IMR-90 (cell line): ENCODE results near the gene CRYBA1. TPM values are rescaled to one million over a fixed set of nuclear protein-coding genes. Genes with fewer than 3 reads are reported as not detected.

ENCODE experiments used
- ATAC-seq: fragments of 200-7000 bp; cut with Tn5 transposase; 2 replicates; pipeline ENCODE4 v1.9.1; 2020; ENCODE audit warnings: low read depth, mild to moderate bottlenecking, moderate library complexity
- BruUV-seq: library from RNA; stranded (reverse); fragments of 400-500 nt; replicated peaks from 2 replicates; lab custom pipeline; 2021; lab: Mats Ljungman, UMichigan
- CTCF ChIA-PET: fragments of 300-600 bp; formaldehyde crosslinking; extraction: SDS; loops from one replicate; lab custom pipeline; 2021; ENCODE audit warnings: antibody characterized with exemption; lab: Yijun Ruan, JAX
- POLR2A ChIA-PET: fragments of 300-600 bp; sonication (Branson Sonifier 250); formaldehyde crosslinking; loops from one replicate; lab custom pipeline; 2022; ENCODE audit warnings: antibody characterized with exemption; ENCODE audit not compliant: unreplicated experiment; lab: Charles Lee
- DNase-seq: peaks from one replicate; pipeline ENCODE4 v3.0.0; 2013
- H2AFZ ChIP-seq: replicated peaks from 2 replicates; pipeline ENCODE3; 2013; ENCODE audit warnings: low read length, mild to moderate bottlenecking; ENCODE audit not compliant: poor library complexity
- H2AK5ac ChIP-seq: 2 replicates; pipeline ENCODE4 v1.6.1; 2013; ENCODE audit warnings: low read depth, low read length, inconsistent platforms
- H2AK9ac ChIP-seq: replicated peaks from 2 replicates; pipeline ENCODE3; 2013; ENCODE audit warnings: mild to moderate bottlenecking, low read depth, low read length, moderate library complexity; ENCODE audit not compliant: poor library complexity
- H2BK120ac ChIP-seq: 2 replicates; pipeline ENCODE4 v1.6.1; 2013; ENCODE audit warnings: low read depth, low read length, inconsistent platforms
- H2BK15ac ChIP-seq: 3 replicates; pipeline ENCODE4 v1.6.1; 2013; ENCODE audit warnings: low read depth, low read length, inconsistent platforms
- H2BK20ac ChIP-seq: 2 replicates; pipeline ENCODE4 v1.6.1; 2013; ENCODE audit warnings: low read depth, mild to moderate bottlenecking, inconsistent platforms, low read length, moderate library complexity
- H2BK5ac ChIP-seq: 2 replicates; pipeline ENCODE4 v1.6.1; 2013; ENCODE audit warnings: mild to moderate bottlenecking, low read depth, low read length, inconsistent platforms; ENCODE audit not compliant: poor library complexity, severe bottlenecking
- H3K14ac ChIP-seq: replicated peaks from 2 replicates; pipeline ENCODE4 v1.6.1; 2013; ENCODE audit warnings: low read depth, low read length, inconsistent platforms
- H3K18ac ChIP-seq: 2 replicates; pipeline ENCODE4 v1.6.1; 2013; ENCODE audit warnings: low read depth, low read length, control low read depth
- H3K23ac ChIP-seq: 2 replicates; pipeline ENCODE4 v1.6.1; 2013; ENCODE audit warnings: low read depth, low read length, inconsistent platforms
- H3K27ac ChIP-seq: 2 replicates; pipeline ENCODE4 v1.5.1; 2013; ENCODE audit warnings: mild to moderate bottlenecking, control low read depth, low read length; ENCODE audit not compliant: insufficient read depth
- H3K27me3 ChIP-seq: 2 replicates; pipeline ENCODE4 v1.6.1; 2013; ENCODE audit warnings: low read length; ENCODE audit not compliant: control insufficient read depth, insufficient read depth
- H3K36me3 ChIP-seq: 2 replicates; pipeline ENCODE4 v1.6.1; 2013; ENCODE audit warnings: low read length, mixed read lengths; ENCODE audit not compliant: control insufficient read depth, insufficient read depth
- H3K4ac ChIP-seq: 2 replicates; pipeline ENCODE4 v1.6.1; 2013; ENCODE audit warnings: low read depth, low read length, inconsistent platforms
- H3K4me1 ChIP-seq: 2 replicates; pipeline ENCODE4 v1.6.1; 2013; ENCODE audit warnings: low read length, mixed read lengths; ENCODE audit not compliant: control insufficient read depth, insufficient read depth
- H3K4me2 ChIP-seq: 2 replicates; pipeline ENCODE4 v1.6.1; 2013; ENCODE audit warnings: low read depth, mild to moderate bottlenecking, control low read depth, low read length, moderate library complexity
- H3K4me3 ChIP-seq: 2 replicates; pipeline ENCODE4 v1.5.1; 2013; ENCODE audit warnings: low read depth, mild to moderate bottlenecking, control low read depth, low read length, moderate library complexity; ENCODE audit not compliant: insufficient read depth
- H3K56ac ChIP-seq: 2 replicates; pipeline ENCODE4 v1.6.1; 2013; ENCODE audit warnings: low read length, inconsistent platforms; ENCODE audit not compliant: insufficient read depth; ENCODE audit errors: extremely low read depth
- H3K79me1 ChIP-seq, 2 experiments: 2 replicates each; pipeline ENCODE4 v1.6.1; 2013; ENCODE audit warnings: low read length in 2 of 2, inconsistent platforms in 1 of 2, low read depth in 1 of 2
- H3K9ac ChIP-seq: 2 replicates; pipeline ENCODE4 v1.6.1; 2013; ENCODE audit warnings: low read depth, low read length, control low read depth
- H3K9me1 ChIP-seq: 2 replicates; pipeline ENCODE4 v1.6.1; 2013; ENCODE audit warnings: low read length, inconsistent platforms; ENCODE audit not compliant: insufficient read depth
- H3K9me3 ChIP-seq: 2 replicates; pipeline ENCODE4 v1.6.1; 2013; ENCODE audit warnings: low read length; ENCODE audit not compliant: control insufficient read depth, insufficient read depth
- H4K20me1 ChIP-seq: 2 replicates; pipeline ENCODE4 v1.6.1; 2013; ENCODE audit warnings: low read length, inconsistent platforms; ENCODE audit not compliant: insufficient read depth
- H4K5ac ChIP-seq: 2 replicates; pipeline ENCODE4 v1.6.1; 2013; ENCODE audit warnings: mild to moderate bottlenecking, low read depth, low read length, control low read depth
- H4K8ac ChIP-seq, 2 experiments: 2 replicates each; pipeline ENCODE4 v1.6.1; 2013; ENCODE audit warnings: low read depth in 2 of 2, low read length in 2 of 2, control low read depth in 1 of 2, inconsistent platforms in 1 of 2
- H4K91ac ChIP-seq: 2 replicates; pipeline ENCODE4 v1.6.1; 2013; ENCODE audit warnings: low read depth, low read length, inconsistent platforms; ENCODE audit not compliant: insufficient read depth
- BHLHE40 ChIP-seq: fragments of 150-350 bp; IDR thresholded peaks from 2 replicates; pipeline ENCODE4 v1.6.1; 2016; ENCODE audit warnings: mild to moderate bottlenecking, low read depth, low read length
- ELK1 ChIP-seq: fragments of 150-350 bp; IDR thresholded peaks from 2 replicates; pipeline ENCODE4 v1.6.1; 2016; ENCODE audit warnings: low read depth, mild to moderate bottlenecking, low read length, moderate library complexity, borderline replicate concordance
- MXI1 ChIP-seq: IDR thresholded peaks from 2 replicates; pipeline ENCODE4 v1.6.1; 2012; ENCODE audit warnings: low read depth, mild to moderate bottlenecking, low read length, moderate library complexity, borderline replicate concordance
- POLR2A ChIP-seq: IDR thresholded peaks from 2 replicates; pipeline ENCODE4 v1.6.1; 2012; ENCODE audit warnings: mild to moderate bottlenecking, low read depth, low read length
- RFX5 ChIP-seq: IDR thresholded peaks from 2 replicates; pipeline ENCODE4 v1.8.0; 2012; ENCODE audit warnings: low read depth, mild to moderate bottlenecking, low read length, moderate library complexity
- USF2 ChIP-seq: fragments of 150-350 bp; IDR thresholded peaks from 2 replicates; pipeline ENCODE4 v1.6.1; 2017; ENCODE audit warnings: mild to moderate bottlenecking, antibody characterized with exemption, low read length, low read depth
- WGBS, 2 experiments: methylation state at CpG; one replicate each; pipeline versions ENCODE4 v1.1.5 to v1.1.7; 2013; ENCODE audit warnings: missing lambda C conversion rate in 2 of 2; ENCODE audit not compliant: insufficient read length in 1 of 2; ENCODE audit errors: extremely low coverage in 2 of 2; 5-methylcytosine and 5-hydroxymethylcytosine counted together
- dilution Hi-C: fragments of 300-500 bp; cut with HindIII; formaldehyde crosslinking; loops from one replicate; pipeline ENCODE4 v1.14.3; 2018; ENCODE audit warnings: low sequenced_read_pairs; ENCODE audit not compliant: unreplicated experiment
- in situ Hi-C: fragments of 300-500 bp; cut with MboI; formaldehyde crosslinking; loops from 3 replicates; pipeline ENCODE4 v1.14.3; 2019; ENCODE audit warnings: low sequenced_read_pairs, inconsistent platforms, mixed read lengths
- intact Hi-C: fragments of 100-400 bp; cut with micrococcal nuclease; formaldehyde crosslinking; loops from 2 replicates; pipeline ENCODE4 v1.10.0; 2022
- polyA plus RNA-seq, 3 experiments: library from polyadenylated mRNA; depleted of rRNA; stranded (reverse); fragments of >200 nt; gene quantifications; 2 replicates each; pipeline ENCODE4 v1.2.3, GENCODE V29; 2012; ENCODE audit warnings: low replicate concordance in 1 of 3
- total RNA-seq: library from RNA; depleted of rRNA; stranded (reverse); fragments of >200 nt; gene quantifications from 2 replicates; pipeline ENCODE4 v1.2.3, GENCODE V29; 2012

CRYBA1 gene
- total and polyA plus RNA-seq, 2 of the 4 experiments (the other 2 are of a cell fraction) = not detected

- no CpG with 5 or more reads among the region's 1 CpG for WGBS, 2 experiments
- no peak for ATAC-seq
- CTCF ChIA-PET = interaction anchor here (1.5 to 3.0 kb wide), 3 partner anchors 8 to 93 kb away, joined by 3 to 15 read pairs (median 14); no protein-coding TSS in a partner anchor
Observed at GRCh38 chr17:29242051-29242450, 4.6 kb upstream of the CRYBA1 start.

More at GRCh38 chr17:29242051-29242450, 4.6 kb upstream of the CRYBA1 start:
- no peak overlapping the region for H3K9ac ChIP-seq
- no peaks in the 10 kb centered on the region for H3K9me3 ChIP-seq
- peak overlapping the region; percentile 80 for H2BK15ac ChIP-seq
- TF ChIP-seq POLR2A (no peak), MXI1 (no peak), USF2 (no peak), RFX5 (no peak), BHLHE40 (no peak), ELK1 (no peak)
- POLR2A ChIA-PET = no interaction called here
- H3K4me3 ChIP-seq = no peak overlapping the region
- intact Hi-C loops = no loop called here
- H2AK9ac ChIP-seq = no peak overlapping the region
- H4K8ac ChIP-seq = peak overlapping the region; percentile 41 to 62; a peak in 3 of 4 replicates
- no peak overlapping the region for H3K23ac ChIP-seq
- H3K18ac ChIP-seq = peak overlapping the region; percentile 31; the same call in 1 of the 2 replicates
- no TSS peak for BruUV-seq
- no peak overlapping the region for H3K4me2 ChIP-seq
- H2AFZ ChIP-seq = no peak overlapping the region
- no peak overlapping the region for H4K5ac ChIP-seq
- H4K20me1 ChIP-seq = no peaks in the 10 kb centered on the region
- H3K4me1 ChIP-seq = peaks cover 25% of the 10 kb centered on the region
- H3K79me1 ChIP-seq = peaks cover 3 to 34% of the 10 kb centered on the region in 2 experiments; a peak in 3 of 4 replicates
- H2BK20ac ChIP-seq = peak overlapping the region; percentile 53
- dilution Hi-C loops = no loop called here
- H3K4ac ChIP-seq = peak overlapping the region; percentile 61; the same call in 1 of the 2 replicates
- no peak for DNase-seq
- in situ Hi-C loops = no loop called here
- no peaks in the 10 kb centered on the region for H3K36me3 ChIP-seq
- peak overlapping the region; percentile 44; the same call in 1 of the 2 replicates for H3K27ac ChIP-seq
- H3K56ac ChIP-seq = peak overlapping the region; percentile 9; the same call in 1 of the 2 replicates
- H4K91ac ChIP-seq = peak overlapping the region; percentile 43; the same call in 1 of the 2 replicates
- H2AK5ac ChIP-seq = peak overlapping the region; percentile 78
- H2BK5ac ChIP-seq = peak overlapping the region; percentile 60
- peak overlapping the region; percentile 77 for H2BK120ac ChIP-seq
- peak overlapping the region; percentile 64; the same call in 1 of the 2 replicates for H3K14ac ChIP-seq
- H3K27me3 ChIP-seq = no peaks in the 10 kb centered on the region
- peaks cover 25% of the 10 kb centered on the region for H3K9me1 ChIP-seq
